ENCODE data around the gene SIPA1. TPM values are rescaled to one million over a fixed set of nuclear protein-coding genes. Genes with fewer than 3 reads are reported as not detected.

Gene SIPA1
- 44.3 and 58.9 TPM in 2 replicates for total RNA-seq

GRCh38 chr11:65637794-65638419 lies at the start of gene SIPA1:
Gene SIPA1, plus strand, starts transcription at chr11:65638101. Its CDS starts 2,821 bp downstream, at chr11:65640922.

GRCh38 chr11:65595543-65596281 lies 42.2 kb upstream of the SIPA1 start, which contains the start of gene KCNK7:
Gene KCNK7, minus strand, starts transcription at chr11:65595800. Its CDS starts 28 bp downstream, at chr11:65595772.

DNA sequence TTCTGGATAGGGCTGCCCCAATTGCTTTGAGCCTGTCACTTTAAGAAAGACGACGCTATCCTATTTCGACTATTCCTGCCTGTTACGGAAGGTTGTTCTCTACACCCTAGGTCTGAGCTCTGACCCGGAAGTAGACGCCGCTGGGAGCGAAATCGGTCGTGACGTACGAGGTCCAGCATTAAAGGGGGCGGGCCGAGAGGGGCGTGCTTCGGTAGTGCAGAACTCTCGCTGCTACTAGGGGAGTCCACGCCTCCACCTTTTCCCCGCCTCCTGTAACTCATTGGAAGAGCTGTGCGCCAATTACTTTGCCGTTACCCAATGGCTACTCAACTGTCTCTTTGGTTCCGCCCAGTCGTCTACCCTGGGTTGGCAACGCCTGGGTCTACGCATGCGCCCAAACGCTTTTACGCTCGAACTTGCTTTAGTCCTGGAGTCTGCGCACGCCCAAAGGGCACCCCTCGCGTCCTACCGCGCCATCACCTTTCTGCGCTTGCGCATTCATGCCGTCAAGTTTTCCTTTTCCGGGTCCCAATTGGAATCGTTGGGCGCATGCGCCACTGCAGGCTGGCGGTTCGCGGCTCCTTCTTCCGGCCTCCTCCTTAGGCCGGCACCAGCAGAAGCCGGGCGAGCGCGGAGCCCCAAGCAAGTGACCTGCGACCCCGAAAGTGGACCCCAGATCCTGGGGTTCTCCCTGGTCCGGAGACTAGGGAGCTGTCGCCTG lies 22.5 kb upstream of the SIPA1 start, which contains the start of gene PCNX3:
TSS of gene PCNX3 (plus strand) at position 548 of the 721 bp plus-strand sequence. CDS start 536 bp downstream, outside the sequence.

GRCh38 chr11:65662799-65663638 lies 25.1 kb downstream of the SIPA1 start, which contains the start of gene RELA:
Gene RELA, minus strand, starts transcription at chr11:65662916. Its CDS starts 84 bp downstream, at chr11:65662832.

Other genes starting within 250 kb of the SIPA1 start
- 78.3 and 264 TPM in 2 replicates for gene NEAT1, start 215.3 kb upstream of the SIPA1 start, total RNA-seq
- gene MALAT1, start 139.1 kb upstream of the SIPA1 start, total RNA-seq: 3,896 and 9,461 TPM in 2 replicates
- 64.0 and 70.9 TPM in 2 replicates for gene SCYL1, start 113.0 kb upstream of the SIPA1 start, total RNA-seq
- gene LTBP3, start 79.7 kb upstream of the SIPA1 start, total RNA-seq: 22.0 and 64.9 TPM in 2 replicates
- 46.6 and 57.7 TPM in 2 replicates for gene ZNRD2, start 67.6 kb upstream of the SIPA1 start, total RNA-seq
- 17.2 and 22.1 TPM in 2 replicates for gene FAM89B, start 65.6 kb upstream of the SIPA1 start, total RNA-seq
- 27.8 and 58.7 TPM in 2 replicates for gene EHBP1L1, start 62.0 kb upstream of the SIPA1 start, total RNA-seq
- gene KCNK7, start 42.3 kb upstream of the SIPA1 start, total RNA-seq: 0.18 and 0.47 TPM in 2 replicates
- gene MAP3K11, start 23.9 kb upstream of the SIPA1 start, total RNA-seq: 76.3 and 82.1 TPM in 2 replicates
- 12.2 and 17.9 TPM in 2 replicates for gene PCNX3, start 22.3 kb upstream of the SIPA1 start, total RNA-seq
- 16.1 and 26.0 TPM in 2 replicates for gene RELA, start 24.8 kb downstream of the SIPA1 start, total RNA-seq
- 37.5 and 39.5 TPM in 2 replicates for gene KAT5, start 74.2 kb downstream of the SIPA1 start, total RNA-seq
- gene RNASEH2C, start 82.7 kb downstream of the SIPA1 start, total RNA-seq: 47.5 and 48.0 TPM in 2 replicates
- gene AP5B1, start 142.9 kb downstream of the SIPA1 start, total RNA-seq: 5.5 and 8.0 TPM in 2 replicates
- gene OVOL1, start 149.0 kb downstream of the SIPA1 start, total RNA-seq: not detected in 2 replicates
- 0.36 and 0.38 TPM in 2 replicates for gene SNX32, start 195.9 kb downstream of the SIPA1 start, total RNA-seq
- gene CFL1, start 220.1 kb downstream of the SIPA1 start, total RNA-seq: 1,607 and 1,727 TPM in 2 replicates
- 43.1 and 58.9 TPM in 2 replicates for gene MUS81, start 222.3 kb downstream of the SIPA1 start, total RNA-seq
- gene EFEMP2, start 234.7 kb downstream of the SIPA1 start, total RNA-seq: 31.4 and 48.0 TPM in 2 replicates
- not detected in 2 replicates for gene CTSW, start 241.7 kb downstream of the SIPA1 start, total RNA-seq

Measured in endothelial cell of coronary artery (primary cell).